A673 (cell line): ENCODE results near the gene ZNF827. TPM values are rescaled to one million over a fixed set of nuclear protein-coding genes. Genes with fewer than 3 reads are reported as not detected.

Experiments
- BruUV-seq: library from RNA; stranded (reverse); fragments of 400-500 nt; replicated peaks from 2 replicates; lab custom pipeline; 2021; lab: Mats Ljungman, UMichigan
- CTCF ChIA-PET: fragments of 300-600 bp; sonication (Branson Sonifier 250); formaldehyde crosslinking; loops from one replicate; lab custom pipeline; 2022; ENCODE audit warnings: antibody characterized with exemption; lab: Charles Lee
- POLR2A ChIA-PET: fragments of 300-600 bp; sonication (Branson Sonifier 250); formaldehyde crosslinking; loops from one replicate; lab custom pipeline; 2022; ENCODE audit warnings: antibody characterized with exemption; ENCODE audit not compliant: low non-redundant PET; lab: Charles Lee
- DNase-seq: peaks from one replicate; pipeline ENCODE4 v3.0.0-alpha.2; 2015; ENCODE audit warnings: low spot score
- H3K27ac ChIP-seq: fragments of 200-600 bp; sonication (generic); 2 replicates; pipeline ENCODE4 v1.5.1; 2016; ENCODE audit warnings: mixed run types, low read depth, mild to moderate bottlenecking, mixed read lengths, antibody characterized with exemption, low read length; ENCODE audit not compliant: poor library complexity, severe bottlenecking
- H3K27me3 ChIP-seq: fragments of 200-600 bp; sonication (generic); replicated peaks from 2 replicates; pipeline ENCODE4 v1.6.1; 2017; ENCODE audit warnings: mixed run types, low read depth, mild to moderate bottlenecking, mixed read lengths, antibody characterized with exemption, low read length; ENCODE audit not compliant: insufficient read depth, poor library complexity
- H3K36me3 ChIP-seq: fragments of 200-600 bp; sonication (generic); 2 replicates; pipeline ENCODE4 v1.6.1; 2016; ENCODE audit warnings: mixed run types, mild to moderate bottlenecking, mixed read lengths, antibody characterized with exemption, low read length; ENCODE audit not compliant: insufficient read depth, poor library complexity, severe bottlenecking
- H3K4me1 ChIP-seq: fragments of 200-600 bp; sonication (generic); 2 replicates; pipeline ENCODE4 v1.6.1; 2017; ENCODE audit warnings: mixed run types, mild to moderate bottlenecking, mixed read lengths, antibody characterized with exemption, low read length; ENCODE audit not compliant: insufficient read depth, poor library complexity, severe bottlenecking
- H3K4me3 ChIP-seq: fragments of 200-600 bp; sonication (generic); 2 replicates; pipeline ENCODE4 v1.5.1; 2016; ENCODE audit warnings: low read depth, mixed run types, mild to moderate bottlenecking, mixed read lengths, low read length; ENCODE audit not compliant: poor library complexity, severe bottlenecking
- H3K9me3 ChIP-seq: fragments of 200-600 bp; sonication (generic); 2 replicates; pipeline ENCODE4 v1.6.1; 2016; ENCODE audit warnings: mixed run types, low read depth, mild to moderate bottlenecking, mixed read lengths, antibody characterized with exemption, low read length; ENCODE audit not compliant: poor library complexity, severe bottlenecking
- CTCF ChIP-seq: fragments of 300-800, 200-600 bp; sonication (generic); conservative IDR thresholded peaks from 2 replicates; pipeline ENCODE4 v1.5.1; 2017; ENCODE audit warnings: low read depth, mild to moderate bottlenecking, antibody characterized with exemption, low read length, moderate library complexity, mixed read lengths
- EZH2 ChIP-seq: fragments of 200-600 bp; sonication (generic); IDR thresholded peaks from 2 replicates; pipeline ENCODE4 v1.6.1; 2017; ENCODE audit warnings: borderline replicate concordance, low read depth, mild to moderate bottlenecking, mixed read lengths, antibody characterized with exemption, low read length; ENCODE audit not compliant: poor library complexity, severe bottlenecking
- intact Hi-C: fragments of 100-400 bp; cut with micrococcal nuclease; formaldehyde crosslinking; loops from one replicate; pipeline ENCODE4 v1.10.0; 2022; ENCODE audit not compliant: unreplicated experiment
- total RNA-seq: library from RNA; stranded (reverse); gene quantifications from 2 replicates; pipeline ENCODE4 v1.2.3, GENCODE V29; 2021

Gene ZNF827
- total RNA-seq, 1 experiment from 2014 or later = 20.0 TPM

- BruUV-seq = no TSS peak
- no peak overlapping the region for H3K27ac ChIP-seq
- no peaks in the 10 kb centered on the region for H3K27me3 ChIP-seq
- no peaks in the 10 kb centered on the region for H3K36me3 ChIP-seq
- no peak overlapping the region for H3K4me3 ChIP-seq
- no peak for DNase-seq
- intact Hi-C loops = no loop called here
- TF ChIP-seq EZH2 = no peak
- ChIA-PET CTCF (no interaction called here), POLR2A (no interaction called here)
- H3K4me1 ChIP-seq = peaks cover 18% of the 10 kb centered on the region
- no peaks in the 10 kb centered on the region for H3K9me3 ChIP-seq
Measured at GRCh38 chr4:145904413-145905177, 34.0 kb downstream of the ZNF827 start.

- H3K27ac ChIP-seq = no peak overlapping the region
- no peak overlapping the region for H3K4me3 ChIP-seq
- intact Hi-C loops = no loop called here
- BruUV-seq = no TSS peak
- ChIA-PET CTCF (no interaction called here), POLR2A (no interaction called here)
- no peak for DNase-seq
- no peaks in the 10 kb centered on the region for H3K9me3 ChIP-seq
- H3K36me3 ChIP-seq = no peaks in the 10 kb centered on the region
- no peaks in the 10 kb centered on the region for H3K27me3 ChIP-seq
- no peak for TF ChIP-seq CTCF
- no peak for TF ChIP-seq EZH2
- peaks cover 2% of the 10 kb centered on the region for H3K4me1 ChIP-seq
Measured at GRCh38 chr4:145902522-145902921, 36.1 kb downstream of the ZNF827 start.

- intact Hi-C loops = no loop called here
- no peaks in the 10 kb centered on the region for H3K36me3 ChIP-seq
- no peak overlapping the region for H3K4me3 ChIP-seq
- CTCF ChIA-PET = no interaction called here
- POLR2A ChIA-PET = no interaction called here
- no peaks in the 10 kb centered on the region for H3K9me3 ChIP-seq
- TF ChIP-seq CTCF (no peak), EZH2 (no peak)
- BruUV-seq = no TSS peak
- DNase-seq = no peak
- H3K4me1 ChIP-seq = peaks cover 9% of the 10 kb centered on the region
- H3K27ac ChIP-seq = no peak overlapping the region
- no peaks in the 10 kb centered on the region for H3K27me3 ChIP-seq
Measured at GRCh38 chr4:145899886-145900460, 38.6 kb downstream of the ZNF827 start.
